HG03025 (cell line): Measurements from ENCODE around the gene MCOLN3.

Experiments
- ATAC-seq: cut with Tn5 transposase; IDR thresholded peaks from one replicate; pipeline ENCODE4 v1.9.1; 2021; ENCODE audit warnings: mild to moderate bottlenecking, moderate library complexity; ENCODE audit not compliant: unreplicated experiment, low FRiP score

Gene MCOLN3

GRCh38 chr1:85048296-85049064 is at the start of gene MCOLN3:
MCOLN3 (minus strand) TSS chr1:85048500; CDS start chr1:85045360, 3,140 bp downstream.
- peak; percentile 74 for ATAC-seq

GRCh38 chr1:85093644-85094043 is 45.3 kb upstream of the MCOLN3 start:
- no peak for ATAC-seq

- ATAC-seq = no peak
Observed at GRCh38 chr1:85091671-85092280, 43.5 kb upstream of the MCOLN3 start.

- ATAC-seq = no peak
Observed at GRCh38 chr1:85090225-85090624, 41.9 kb upstream of the MCOLN3 start.

- no peak for ATAC-seq
Observed at GRCh38 chr1:85089203-85089602, 40.9 kb upstream of the MCOLN3 start.

- no peak for ATAC-seq
Observed at GRCh38 chr1:85088408-85088784, 40.1 kb upstream of the MCOLN3 start.

GRCh38 chr1:85087659-85088407 is 39.5 kb upstream of the MCOLN3 start:
- no peak for ATAC-seq

GRCh38 chr1:85085417-85085816 is 37.1 kb upstream of the MCOLN3 start:
- ATAC-seq = no peak

GRCh38 chr1:85078903-85079302 is 30.6 kb upstream of the MCOLN3 start:
- no peak for ATAC-seq

GRCh38 chr1:85074365-85074964 is 26.2 kb upstream of the MCOLN3 start:
- no peak for ATAC-seq

- ATAC-seq = no peak
Observed at GRCh38 chr1:85070972-85071492, 22.7 kb upstream of the MCOLN3 start.

GRCh38 chr1:85068846-85069245 is 20.5 kb upstream of the MCOLN3 start:
- no peak for ATAC-seq

GRCh38 chr1:85065550-85065949 is 17.2 kb upstream of the MCOLN3 start:
- ATAC-seq = no peak

- ATAC-seq = peak; percentile 1
Observed at GRCh38 chr1:85062425-85063026, 14.2 kb upstream of the MCOLN3 start.

GRCh38 chr1:85061711-85062424 is 13.6 kb upstream of the MCOLN3 start:
- ATAC-seq = peak; percentile 100

- ATAC-seq = no peak
Observed at GRCh38 chr1:85060038-85060437, 11.7 kb upstream of the MCOLN3 start.

GRCh38 chr1:85059563-85059962 is 11.3 kb upstream of the MCOLN3 start:
- ATAC-seq = no peak

- ATAC-seq = no peak
Observed at GRCh38 chr1:85058786-85059185, 10.5 kb upstream of the MCOLN3 start.

GRCh38 chr1:85058311-85058710 is 10.0 kb upstream of the MCOLN3 start:
- no peak for ATAC-seq

- ATAC-seq = no peak
Observed at GRCh38 chr1:85054664-85055063, 6.4 kb upstream of the MCOLN3 start.
